ENCODE data around the gene MAP4K3.

DNA sequence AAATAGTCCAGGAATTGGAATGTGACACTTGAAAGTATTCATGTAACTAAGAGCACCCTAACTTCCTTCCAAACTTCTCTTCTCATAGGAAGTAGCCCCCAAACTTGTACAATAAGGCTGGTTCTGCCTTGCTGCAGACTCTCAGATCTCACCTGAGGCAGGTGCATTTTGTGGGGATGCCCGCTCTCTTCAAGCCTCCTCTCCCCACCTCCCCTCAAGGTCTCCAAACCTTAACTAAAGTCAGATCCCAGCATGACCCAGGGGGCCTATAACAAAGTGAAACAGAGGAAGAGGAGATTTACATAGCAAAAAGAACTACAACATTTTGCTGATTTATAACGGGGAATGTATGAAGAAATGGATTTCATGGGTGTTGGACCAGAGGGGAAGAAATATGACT is 216.9 kb downstream of the MAP4K3 start:
- TF ChIP-seq POLR2A (IDR thresholded peaks at IDR 0.05; ENCODE audit: control extremely low read depth in 1 of 2, low read depth in 2 of 2, low read length in 2 of 2) (no peak), TCF12 (IDR thresholded peaks at IDR 0.05; ENCODE audit: low read depth, low read length) (no peak), JUND (IDR thresholded peaks at IDR 0.05; ENCODE audit: low read length) (no peak), HDAC2 (IDR thresholded peaks at IDR 0.05; ENCODE audit: borderline replicate concordance in 1 of 2, low read depth in 2 of 2, low read length in 2 of 2) (no peak), TAF1 (IDR thresholded peaks at IDR 0.05; ENCODE audit: low read depth, low read length) (no peak), GABPA (IDR thresholded peaks at IDR 0.05; ENCODE audit: borderline replicate concordance, insufficient read depth, low read length) (no peak)
- TF ChIP-seq, protein P1, sequence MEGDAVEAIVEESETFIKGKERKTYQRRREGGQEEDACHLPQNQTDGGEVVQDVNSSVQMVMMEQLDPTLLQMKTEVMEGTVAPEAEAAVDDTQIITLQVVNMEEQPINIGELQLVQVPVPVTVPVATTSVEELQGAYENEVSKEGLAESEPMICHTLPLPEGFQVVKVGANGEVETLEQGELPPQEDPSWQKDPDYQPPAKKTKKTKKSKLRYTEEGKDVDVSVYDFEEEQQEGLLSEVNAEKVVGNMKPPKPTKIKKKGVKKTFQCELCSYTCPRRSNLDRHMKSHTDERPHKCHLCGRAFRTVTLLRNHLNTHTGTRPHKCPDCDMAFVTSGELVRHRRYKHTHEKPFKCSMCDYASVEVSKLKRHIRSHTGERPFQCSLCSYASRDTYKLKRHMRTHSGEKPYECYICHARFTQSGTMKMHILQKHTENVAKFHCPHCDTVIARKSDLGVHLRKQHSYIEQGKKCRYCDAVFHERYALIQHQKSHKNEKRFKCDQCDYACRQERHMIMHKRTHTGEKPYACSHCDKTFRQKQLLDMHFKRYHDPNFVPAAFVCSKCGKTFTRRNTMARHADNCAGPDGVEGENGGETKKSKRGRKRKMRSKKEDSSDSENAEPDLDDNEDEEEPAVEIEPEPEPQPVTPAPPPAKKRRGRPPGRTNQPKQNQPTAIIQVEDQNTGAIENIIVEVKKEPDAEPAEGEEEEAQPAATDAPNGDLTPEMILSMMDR (IDR thresholded peaks at IDR 0.05; ENCODE audit: control extremely low read depth in 1 of 3, insufficient read depth in 1 of 3, low read depth in 1 of 3, low read length in 3 of 3), result no peak
